Activated CD4-positive, CD25-positive, alpha-beta regulatory T cell treated with anti-CD3 and anti-CD28 coated beads, Interleukin-2, amount 50 U/mL, for 24 hours (primary cell): ENCODE measurements around the gene MYO7B.

ENCODE experiments used
- ATAC-seq, 2 donors: fragments of 150-1000 bp; cut with Tn5 transposase; one replicate each; pipeline ENCODE4 v1.10.0; 2021; ENCODE audit warnings: mild to moderate bottlenecking in 1 of 2, moderate library complexity in 1 of 2

The MYO7B gene

DNA sequence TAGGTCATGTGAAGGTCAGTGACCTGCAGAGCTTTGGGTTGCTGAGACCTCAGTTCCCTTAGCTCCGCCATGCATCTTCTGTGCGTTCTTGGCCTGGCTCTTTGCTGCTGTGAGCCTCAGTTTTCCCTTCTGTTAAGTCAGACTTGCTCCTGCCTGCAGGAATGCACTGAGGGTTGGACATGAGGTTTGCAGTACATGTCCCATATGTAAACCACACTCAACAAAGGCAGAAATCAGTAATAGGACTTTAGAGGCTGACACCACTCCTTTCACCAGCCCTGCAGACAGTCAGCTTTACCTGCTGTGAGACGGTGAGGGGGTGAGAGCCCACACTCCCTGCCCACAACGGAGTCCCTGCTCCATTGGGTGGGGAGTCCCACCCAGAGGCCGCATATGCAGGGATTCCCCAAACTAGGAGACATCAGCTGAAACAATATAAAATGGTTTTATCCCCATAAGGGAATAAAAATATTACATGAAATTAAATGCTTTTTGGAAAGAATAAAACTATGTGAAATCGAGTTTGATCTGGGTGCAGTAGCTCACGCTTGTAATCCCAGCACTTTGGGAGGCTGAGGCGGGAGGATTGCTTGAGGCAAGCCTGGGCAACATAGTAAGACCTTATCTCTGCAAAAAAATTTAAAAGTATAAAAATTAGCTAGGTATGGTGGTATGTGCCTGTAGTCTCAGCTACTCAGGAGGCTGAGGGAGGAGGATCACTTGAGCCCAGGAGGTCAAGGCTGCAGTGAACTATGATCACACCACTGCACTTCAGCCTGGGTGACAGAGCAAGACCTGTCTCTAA is 55.1 kb downstream of the MYO7B start:
- no peak for ATAC-seq

DNA sequence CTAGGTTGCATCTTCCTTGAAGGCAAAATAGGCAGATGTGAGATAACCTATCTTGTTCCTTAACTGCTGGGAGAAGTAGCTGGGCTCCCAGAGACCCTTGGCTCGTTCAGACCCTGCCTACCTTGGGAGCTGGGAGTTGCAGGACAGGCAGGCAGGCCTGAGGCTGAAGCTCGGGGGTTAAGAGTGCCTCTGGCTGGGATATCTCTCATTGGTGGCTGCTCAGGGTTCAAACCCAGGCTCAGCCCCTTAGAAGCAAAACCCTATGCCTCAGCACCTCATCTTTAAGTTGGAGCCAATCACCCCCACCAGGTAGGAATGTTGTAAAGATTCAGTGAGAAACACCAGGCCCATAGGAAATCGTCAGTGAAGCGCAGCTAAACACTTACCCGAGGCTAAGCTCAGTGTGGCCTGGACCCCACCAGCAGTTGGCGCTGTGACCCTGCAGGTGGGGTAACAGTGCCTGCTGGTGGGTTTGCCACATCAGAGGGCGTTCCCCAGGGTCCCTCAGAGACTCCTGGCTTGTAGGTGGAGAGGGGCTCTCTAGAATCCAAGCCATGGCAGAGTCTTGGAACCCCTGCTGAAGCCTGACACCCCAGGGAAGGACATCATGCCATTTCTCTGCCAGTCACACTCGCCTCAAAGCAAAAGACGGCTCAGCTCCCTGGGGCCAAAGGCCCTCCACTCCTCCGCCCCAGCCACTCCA is 55.9 kb downstream of the MYO7B start:
- peak; percentile 83 to 85 for ATAC-seq

DNA sequence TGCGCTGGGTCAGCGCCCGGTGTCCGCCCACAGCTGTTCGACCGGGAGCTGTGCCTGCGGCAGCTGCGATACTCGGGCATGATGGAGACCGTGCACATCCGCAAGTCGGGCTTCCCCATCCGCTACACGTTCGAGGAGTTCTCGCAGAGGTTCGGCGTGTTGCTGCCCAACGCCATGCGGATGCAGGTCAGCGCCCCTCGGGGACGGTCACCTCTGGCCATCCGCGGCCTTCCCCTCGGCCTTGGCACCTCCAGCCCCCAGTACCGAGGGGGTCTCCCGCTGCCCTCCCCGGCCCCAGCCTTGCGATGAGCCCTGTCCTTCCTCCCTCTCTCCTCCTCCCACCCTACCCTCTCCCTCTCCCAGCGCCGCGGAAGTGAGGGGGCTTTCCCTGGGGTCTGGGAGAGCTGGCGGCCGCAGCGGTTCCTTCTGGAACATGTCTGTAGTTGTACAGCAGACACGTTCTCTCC is 57.3 kb downstream of the MYO7B start:
- ATAC-seq = no peak

DNA sequence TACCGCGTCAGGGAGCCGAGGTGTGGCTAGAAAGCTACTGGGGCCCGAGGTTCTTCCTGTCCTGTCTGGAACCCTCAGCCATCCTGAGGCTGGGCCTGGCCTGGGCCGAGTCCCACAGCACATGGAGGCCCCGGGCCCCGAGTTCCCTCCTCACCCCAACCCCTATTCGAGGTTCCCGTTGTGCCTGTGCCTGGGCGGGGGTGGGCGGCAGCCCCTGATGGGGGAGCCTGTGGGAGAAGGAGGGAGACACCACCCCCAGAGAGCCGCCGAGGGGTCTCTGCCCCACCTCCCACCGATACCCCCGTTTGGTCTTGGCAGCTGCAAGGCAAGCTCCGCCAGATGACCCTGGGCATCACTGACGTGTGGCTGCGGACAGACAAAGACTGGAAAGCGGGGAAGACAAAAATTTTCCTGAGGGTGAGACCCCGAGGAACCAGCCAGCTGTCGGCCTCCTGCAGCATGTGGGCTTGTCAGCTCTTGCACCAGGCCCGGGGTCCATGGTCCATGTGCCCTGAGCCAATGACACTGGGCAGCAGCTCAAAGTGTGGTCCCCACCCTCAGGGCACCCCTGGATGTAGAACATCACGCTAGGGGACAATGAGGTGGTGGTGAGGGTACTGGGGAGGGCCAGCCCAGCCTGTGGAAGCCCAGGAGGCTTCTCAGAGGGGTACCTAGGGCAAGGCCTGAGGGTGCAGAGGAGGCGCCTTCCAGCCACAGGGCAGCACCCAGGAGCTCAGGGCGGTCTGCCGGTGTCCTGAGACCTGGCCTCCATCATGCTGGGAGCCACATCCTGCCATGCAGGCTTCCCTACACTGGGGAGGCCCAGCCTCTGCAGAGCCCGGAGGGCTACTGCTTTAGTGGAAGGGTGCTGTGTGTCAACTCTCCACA is 58.0 kb downstream of the MYO7B start:
- ATAC-seq = no peak

DNA sequence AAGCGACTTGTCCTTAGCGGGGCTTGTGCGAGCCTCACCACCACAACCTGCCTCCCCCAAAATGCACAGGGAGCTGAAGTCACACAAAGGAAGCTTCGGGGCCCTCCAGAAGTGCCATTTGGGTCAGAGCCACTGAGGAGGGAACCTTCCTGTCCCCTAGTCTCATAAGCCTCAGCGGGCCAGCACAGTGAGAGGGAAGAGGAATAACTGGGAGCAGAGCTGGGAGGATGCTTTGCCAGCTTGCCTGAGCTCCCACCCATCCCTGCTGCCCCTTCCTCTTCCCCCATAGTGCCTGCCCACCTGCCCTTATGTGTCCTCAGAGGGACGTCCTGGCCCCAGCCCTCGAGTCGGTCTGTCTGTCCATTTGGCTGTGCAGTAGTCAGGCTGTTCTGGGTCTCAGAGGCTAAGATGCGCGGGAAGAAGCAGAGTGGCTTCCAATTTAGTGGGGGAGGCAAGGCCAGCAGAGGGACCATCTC is 58.7 kb downstream of the MYO7B start:
- no peak for ATAC-seq

DNA sequence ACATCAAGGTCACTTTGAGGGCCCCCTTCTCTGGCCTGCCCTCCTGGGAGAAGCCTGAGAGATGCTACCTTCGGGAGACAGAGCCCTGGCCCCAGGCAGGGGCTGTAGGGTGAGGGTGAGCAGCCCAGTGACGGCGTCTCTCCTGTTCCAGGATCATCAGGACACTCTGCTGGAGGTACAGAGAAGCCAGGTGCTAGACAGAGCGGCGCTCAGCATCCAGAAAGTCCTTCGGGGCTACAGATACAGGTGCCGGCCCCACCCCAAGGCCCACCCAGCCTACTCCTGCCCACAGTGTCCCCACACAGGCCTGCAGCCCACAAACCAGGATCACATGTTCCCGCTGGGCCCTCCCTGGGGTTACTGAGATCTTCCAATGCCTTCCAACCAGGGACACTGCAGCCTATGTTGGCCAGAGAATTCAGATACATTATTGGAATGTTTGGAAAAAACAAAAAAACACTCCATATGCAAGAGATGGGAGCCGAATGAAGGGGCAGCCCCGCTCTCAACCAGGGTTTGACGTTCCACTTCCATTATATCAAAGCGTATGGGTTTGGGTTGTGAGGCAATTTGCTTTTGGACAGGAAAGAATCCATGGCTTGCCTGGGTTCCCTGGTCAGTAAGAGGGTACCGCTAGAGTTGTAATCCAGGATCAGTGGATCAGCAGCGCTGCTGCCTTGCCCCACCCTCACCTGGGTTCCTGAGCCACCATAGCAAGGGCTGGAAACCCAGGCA is 61.0 kb downstream of the MYO7B start:
- ATAC-seq = no peak

DNA sequence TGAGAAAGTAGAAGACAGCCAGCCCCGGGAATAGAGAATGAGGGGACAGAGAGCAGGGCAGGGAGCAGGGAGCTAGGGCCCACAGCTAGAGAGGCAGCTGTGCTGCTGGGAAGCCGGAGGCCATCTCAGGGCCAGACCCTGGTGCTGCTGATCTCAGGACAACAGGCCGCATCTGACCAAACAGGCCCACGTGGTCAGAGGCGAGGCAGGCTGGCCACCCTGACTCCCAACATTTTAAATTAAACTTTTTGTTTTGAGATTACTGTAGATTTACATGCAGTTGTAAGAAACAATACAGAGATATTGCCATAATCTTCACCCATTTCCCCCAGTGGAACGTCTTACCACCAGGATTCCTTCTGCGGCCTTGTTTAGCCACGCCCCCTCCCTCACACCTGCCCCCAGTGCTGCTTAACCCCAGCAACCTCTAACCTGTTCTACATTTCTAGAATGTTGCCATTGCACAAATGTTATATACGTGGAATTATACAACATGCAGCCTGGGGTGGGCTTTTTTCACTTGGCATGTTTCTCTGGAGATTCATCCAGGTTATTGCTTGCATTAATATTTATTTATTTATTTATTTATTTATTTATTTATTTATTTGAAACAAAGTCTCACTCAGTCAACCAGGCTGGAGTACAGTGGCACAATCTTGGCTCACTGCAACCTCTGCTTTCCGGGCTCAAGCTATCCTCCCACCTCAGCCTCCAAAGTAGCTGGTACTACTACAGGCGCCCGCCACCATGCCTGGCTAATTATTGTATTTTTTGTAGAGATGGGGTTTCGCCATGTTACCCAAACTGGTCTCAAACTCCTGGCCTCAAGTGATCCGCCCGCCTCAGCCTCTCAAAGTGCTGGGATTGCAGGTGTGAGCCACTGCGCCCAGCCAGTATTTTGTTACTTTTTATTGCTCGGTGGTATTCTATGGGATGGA is 61.8 kb downstream of the MYO7B start:
- no peak for ATAC-seq

DNA sequence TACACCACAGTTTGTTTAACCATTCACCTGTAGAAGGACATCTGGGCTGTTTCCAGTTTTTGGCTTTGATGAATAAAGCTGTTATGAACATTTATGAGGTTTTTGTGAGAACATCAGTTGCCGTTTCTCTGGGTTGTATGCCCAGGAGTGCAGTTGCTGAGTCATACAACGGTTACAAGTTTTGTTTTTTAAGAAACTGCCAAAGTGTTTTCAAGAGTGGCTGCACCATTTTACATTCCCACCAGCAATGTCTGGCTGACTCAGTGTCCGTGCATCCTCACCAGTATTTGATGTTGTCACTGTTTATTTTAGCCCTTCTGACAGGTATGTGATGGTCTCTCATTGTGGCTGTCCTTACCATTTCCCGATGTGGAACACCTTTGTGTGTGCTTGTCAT is 62.5 kb downstream of the MYO7B start:
- no peak for ATAC-seq

DNA sequence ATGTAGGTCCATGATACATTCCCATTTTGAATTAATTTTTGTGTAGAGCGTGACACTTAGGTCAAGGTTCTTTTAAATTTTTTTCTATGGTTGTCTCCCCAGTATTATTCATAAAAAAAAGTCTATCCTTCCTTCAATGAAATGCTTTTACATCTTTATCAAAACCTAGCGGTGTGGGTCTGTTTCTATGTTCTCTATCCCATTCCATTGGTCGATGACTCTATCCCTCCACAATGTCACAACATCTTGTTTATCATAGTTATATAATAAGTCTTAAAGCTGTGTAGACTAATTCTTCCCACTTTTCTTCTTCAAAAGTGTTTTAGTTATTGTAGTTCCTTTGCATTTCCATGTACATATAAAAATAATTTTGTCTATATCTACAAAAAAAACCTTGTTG is 63.2 kb downstream of the MYO7B start:
- no peak for ATAC-seq

DNA sequence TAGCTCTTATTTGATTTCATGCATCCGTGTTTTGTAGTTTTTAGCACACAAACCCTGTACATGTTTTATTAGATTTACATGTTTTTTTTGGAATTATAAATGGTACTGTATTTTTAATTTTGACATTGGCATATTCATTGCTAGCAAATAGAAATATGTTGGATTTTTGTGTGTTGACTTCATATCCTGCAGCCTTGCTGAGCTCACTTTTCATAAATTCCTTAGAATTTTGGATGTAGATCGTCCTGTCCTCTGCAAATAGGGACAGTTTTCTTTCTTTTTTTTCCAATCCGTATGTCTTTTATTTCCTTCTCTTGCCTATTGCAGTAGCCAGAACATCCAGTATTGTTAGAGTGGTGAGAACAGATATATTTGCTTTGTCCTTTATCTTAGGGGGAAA is 63.7 kb downstream of the MYO7B start:
- ATAC-seq = no peak

DNA sequence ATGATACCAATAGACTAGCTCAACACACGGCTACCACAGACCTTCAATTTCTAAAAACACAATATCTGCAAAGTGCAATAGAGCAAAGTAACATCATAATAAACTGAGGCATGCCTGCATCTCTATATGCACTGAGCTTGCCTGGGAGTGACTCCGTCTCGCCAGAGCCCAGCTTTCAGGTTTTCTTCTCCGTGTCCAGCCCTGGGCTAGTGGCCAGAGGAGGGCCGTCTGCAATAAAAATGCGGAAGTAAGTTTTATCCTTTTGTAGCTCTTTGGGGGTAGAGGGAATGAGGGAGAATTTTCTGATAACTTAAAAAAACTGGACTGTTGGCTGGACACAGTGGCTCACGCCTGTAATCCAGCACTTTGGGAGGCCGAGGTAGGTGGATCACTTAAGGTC is 69.5 kb downstream of the MYO7B start:
- ATAC-seq = no peak

DNA sequence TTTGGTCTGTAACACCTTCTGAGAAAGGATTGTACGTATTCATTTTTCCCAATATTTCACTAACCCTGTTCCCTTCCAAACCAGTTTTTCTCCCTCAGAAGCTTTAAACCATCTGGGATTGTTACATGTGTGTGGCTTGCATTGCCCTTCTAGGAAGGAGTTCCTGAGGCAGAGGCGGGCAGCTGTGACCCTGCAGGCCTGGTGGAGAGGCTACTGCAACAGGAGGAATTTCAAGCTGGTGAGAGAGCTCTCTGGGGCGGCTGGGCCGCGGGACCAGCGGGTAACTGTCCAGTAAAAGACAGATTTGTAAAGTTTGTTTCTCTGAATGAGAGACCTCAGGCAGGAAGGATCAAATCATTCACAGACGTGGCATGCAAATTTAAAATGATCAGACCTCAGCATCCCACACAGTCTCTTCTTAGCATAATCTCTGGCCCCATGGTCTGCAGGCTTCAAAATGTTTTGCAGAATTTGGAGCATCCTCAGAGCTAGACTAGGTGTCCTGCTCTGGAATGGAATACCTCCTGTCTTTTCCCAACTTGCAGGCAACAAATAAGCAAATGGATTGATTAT is 70.3 kb downstream of the MYO7B start:
- ATAC-seq = no peak

DNA sequence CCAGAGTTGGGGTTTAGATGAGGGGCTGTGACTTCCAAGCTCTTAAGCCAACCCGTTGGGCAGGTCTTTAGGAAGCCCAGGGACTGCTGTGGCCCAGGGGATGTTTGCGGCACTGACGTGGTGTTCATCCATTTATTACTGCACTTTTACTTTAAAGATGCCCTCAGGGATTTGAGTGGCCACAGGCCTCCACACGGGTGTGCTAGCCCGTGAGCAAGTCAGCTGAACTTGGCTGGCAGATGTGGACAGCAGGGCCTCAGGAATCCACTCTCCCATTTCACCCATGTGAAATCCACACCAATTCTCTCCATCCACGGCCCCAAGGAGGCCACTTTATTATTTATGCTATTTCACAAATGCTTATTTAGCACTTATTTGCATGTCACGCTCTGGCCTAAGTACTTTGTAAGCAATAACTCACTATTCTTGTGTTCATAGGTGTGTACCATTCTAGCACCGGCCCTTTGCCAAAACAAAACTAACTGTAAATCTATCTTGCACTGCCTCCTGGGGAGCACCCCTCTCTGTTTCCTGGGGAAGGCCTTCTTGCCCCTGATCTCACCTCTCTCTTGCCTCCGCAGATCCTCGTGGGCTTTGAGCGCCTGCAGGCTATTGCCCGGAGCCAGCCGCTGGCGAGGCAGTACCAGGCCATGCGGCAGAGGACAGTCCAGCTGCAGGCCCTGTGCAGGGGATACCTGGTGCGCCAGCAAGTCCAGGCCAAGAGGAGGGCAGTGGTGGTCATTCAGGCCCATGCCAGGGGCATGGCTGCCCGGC is 71.3 kb downstream of the MYO7B start:
- no peak for ATAC-seq

DNA sequence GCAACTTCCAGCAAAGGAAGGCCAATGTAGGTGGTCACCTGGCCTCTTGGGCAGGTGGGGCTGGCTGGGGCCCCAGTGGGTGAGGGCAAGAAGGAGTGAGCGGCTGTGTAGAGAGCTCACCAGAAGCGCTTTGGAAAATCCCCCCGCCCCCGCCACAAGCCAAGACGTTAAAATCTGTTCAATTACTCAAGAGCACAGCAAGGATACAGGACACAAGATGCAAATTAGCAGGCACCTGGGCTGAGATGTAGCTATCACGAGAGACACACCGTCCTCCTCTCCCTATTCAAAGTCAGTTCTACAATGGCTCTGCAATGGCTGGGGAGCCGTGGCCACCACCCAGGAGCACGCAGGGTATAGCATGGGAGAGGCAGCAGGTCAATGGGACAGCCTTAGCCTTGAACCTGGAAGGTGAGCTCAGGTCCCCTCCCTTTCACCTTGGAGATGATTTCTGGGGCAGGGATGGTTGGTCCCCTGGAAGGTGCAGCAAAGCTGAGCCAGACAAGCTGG is 72.0 kb downstream of the MYO7B start:
- no peak for ATAC-seq

DNA sequence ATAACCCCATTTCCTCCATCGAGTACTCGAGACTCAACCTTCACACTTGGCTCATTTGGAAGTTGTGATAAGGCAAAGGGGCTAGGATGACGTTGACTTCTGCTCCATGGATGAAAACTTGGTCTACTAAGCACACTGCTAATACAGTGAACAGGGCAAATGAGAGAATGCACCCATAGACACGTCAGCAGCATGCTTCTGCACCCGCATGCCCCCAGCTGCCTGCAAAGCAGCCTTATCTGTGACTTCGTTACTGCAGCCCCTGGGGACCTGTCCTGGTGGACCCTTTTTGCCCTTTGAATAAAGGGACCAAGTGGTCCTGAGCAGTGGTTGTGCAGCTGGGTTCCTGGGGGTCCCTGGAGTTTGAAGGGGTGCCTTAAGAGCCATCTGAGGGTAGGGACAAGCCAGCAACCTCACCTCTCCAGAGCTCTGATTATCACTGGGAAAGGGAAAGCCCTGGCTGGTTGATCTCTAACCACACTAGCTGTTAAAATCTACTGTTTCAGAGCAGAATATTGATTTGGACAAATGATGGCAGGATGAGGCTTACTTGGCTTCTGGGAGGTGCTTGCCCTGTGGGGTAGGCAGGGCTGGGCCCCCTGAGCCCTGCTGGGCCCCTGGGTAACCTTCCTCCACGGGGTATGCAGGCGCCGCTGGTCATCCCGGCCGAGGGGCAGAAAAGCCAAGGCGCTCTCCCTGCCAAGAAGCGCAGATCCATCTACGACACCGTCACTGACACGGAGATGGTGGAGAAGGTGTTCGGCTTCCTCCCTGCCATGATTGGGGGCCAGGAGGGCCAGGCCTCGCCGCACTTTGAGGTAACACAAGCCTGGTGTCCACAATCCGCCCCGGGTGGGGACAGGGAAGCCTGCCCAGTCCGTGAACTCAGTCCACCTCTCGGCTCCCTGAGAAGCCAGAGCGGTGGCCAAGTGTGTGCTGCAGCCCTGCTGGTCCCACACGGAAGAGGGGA is 72.9 kb downstream of the MYO7B start:
- ATAC-seq = no peak

DNA sequence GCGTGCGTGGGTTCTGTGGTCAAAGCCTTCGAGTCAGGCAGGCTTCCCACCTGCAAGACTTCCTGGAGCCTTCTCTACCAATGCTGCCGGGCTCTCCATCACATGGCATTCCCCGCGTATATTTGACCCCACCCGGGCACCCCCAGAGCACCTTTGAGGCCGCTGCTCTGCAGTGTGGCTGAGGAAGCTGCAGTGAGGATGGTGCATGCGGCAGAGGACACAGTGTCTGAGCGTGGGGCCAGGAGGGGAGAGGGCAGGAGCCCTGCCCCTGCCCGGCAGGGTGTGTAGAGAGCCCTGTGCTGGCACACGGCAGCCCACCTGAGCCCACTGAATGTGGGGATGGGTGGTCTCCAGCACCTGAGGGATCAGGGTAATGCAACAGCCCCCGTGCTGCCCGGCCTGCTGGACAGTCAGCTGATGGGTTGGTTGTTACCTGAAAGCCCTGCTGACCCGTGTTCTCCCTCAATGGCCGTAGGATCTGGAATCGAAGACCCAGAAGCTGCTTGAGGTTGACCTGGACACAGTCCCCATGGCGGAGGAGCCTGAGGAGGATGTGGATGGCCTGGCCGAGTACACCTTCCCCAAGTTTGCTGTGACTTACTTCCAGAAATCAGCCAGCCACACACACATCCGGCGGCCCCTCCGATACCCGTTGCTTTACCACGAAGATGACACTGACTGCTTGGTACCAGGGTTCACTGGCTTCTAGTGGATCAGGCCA is 73.7 kb downstream of the MYO7B start:
- ATAC-seq = no peak

DNA sequence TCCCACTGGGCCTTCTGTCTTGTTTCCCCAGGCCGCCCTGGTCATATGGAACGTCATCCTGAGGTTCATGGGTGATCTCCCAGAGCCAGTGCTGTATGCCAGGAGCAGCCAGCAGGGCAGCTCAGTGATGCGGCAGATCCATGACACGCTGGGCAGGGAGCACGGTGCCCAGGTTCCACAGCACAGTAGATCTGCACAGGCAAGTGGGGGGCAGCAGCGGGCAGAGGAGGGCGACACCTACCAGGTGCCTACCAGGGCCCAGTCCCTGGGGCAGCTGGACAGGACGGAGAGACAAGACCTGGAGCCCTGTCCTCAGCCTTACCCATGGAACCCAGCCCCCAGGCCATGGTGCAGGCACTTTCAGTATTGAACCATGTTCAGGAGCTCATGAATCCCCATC is 74.3 kb downstream of the MYO7B start:
- ATAC-seq = no peak

DNA sequence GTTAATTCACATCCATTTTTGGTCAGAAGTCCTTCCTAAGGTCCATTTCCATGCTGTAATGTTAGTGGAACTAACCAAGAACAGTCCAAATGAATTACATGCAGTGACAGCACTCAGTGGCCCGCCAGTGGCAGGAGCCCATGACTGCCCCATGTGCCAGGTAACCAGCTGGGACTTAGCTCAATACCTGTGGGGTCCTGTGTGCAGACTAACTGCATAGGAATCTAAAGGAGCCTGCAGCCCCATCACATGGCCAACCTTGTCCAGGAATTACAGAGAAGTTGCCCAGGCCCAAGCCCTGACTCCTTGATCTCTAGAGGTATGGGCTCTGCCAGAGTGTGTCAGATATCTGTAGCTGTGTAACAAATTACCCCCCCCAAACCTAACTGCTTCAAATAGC is 75.1 kb downstream of the MYO7B start:
- ATAC-seq = no peak
